Measurements from ENCODE around the gene PDCD11. TPM values are rescaled to one million over a fixed set of nuclear protein-coding genes. Genes with fewer than 3 reads are reported as not detected.

The PDCD11 gene
- total RNA-seq, 1 experiment from 2014 or later = 78.8 TPM

GRCh38 chr10:103396067-103396788 lies at the start of gene PDCD11, which contains the start of gene ATP5MK (continued):
- no peak for TF ChIP-seq SOX15 (CRISPR knock-in tag; IDR thresholded peaks at IDR 0.05)
- TF ChIP-seq SMAD4 (CRISPR knock-in tag; IDR thresholded peaks at IDR 0.05) = no peak
- TF ChIP-seq ZNF396 (CRISPR knock-in tag; IDR thresholded peaks at IDR 0.05; ENCODE audit: borderline replicate concordance) = no peak
- TF ChIP-seq RORB (CRISPR knock-in tag; IDR thresholded peaks at IDR 0.05) = no peak
- TF ChIP-seq MAX (CRISPR knock-in tag; IDR thresholded peaks at IDR 0.05) = peak; percentile 96
- no peak for TF ChIP-seq FOXJ3 (CRISPR knock-in tag; IDR thresholded peaks at IDR 0.05; ENCODE audit: borderline replicate concordance)
- TF ChIP-seq NR2C2 (CRISPR knock-in tag; IDR thresholded peaks at IDR 0.05) = no peak
- TF ChIP-seq ATF1 (CRISPR knock-in tag; IDR thresholded peaks at IDR 0.05) = 0 out of 2 replicates have a peak, but pooled peaks have one; percentile 26
- TF ChIP-seq GRHL2 (CRISPR knock-in tag; IDR thresholded peaks at IDR 0.05; ENCODE audit: insufficient replicate concordance, severe bottlenecking) = no peak
- TF ChIP-seq ZNF138 (CRISPR knock-in tag; conservative IDR thresholded peaks at IDR 0.05) = no peak
- TF ChIP-seq TEAD1 (CRISPR knock-in tag; IDR thresholded peaks at IDR 0.05) = peak; percentile 70; the same call in 1 of the 2 replicates
- no peak; the same call in 1 of the 2 replicates for TF ChIP-seq FOXP1 (CRISPR knock-in tag; IDR thresholded peaks at IDR 0.05; ENCODE audit: borderline replicate concordance)
- TF ChIP-seq NFYB (CRISPR knock-in tag; conservative IDR thresholded peaks at IDR 0.05; ENCODE audit: low read depth) = peak; percentile 87
- peak; percentile 85 for TF ChIP-seq GABPB1 (CRISPR knock-in tag; IDR thresholded peaks at IDR 0.05)
- no peak for TF ChIP-seq E2F5 (CRISPR knock-in tag; IDR thresholded peaks at IDR 0.05)
- TF ChIP-seq, protein P1, sequence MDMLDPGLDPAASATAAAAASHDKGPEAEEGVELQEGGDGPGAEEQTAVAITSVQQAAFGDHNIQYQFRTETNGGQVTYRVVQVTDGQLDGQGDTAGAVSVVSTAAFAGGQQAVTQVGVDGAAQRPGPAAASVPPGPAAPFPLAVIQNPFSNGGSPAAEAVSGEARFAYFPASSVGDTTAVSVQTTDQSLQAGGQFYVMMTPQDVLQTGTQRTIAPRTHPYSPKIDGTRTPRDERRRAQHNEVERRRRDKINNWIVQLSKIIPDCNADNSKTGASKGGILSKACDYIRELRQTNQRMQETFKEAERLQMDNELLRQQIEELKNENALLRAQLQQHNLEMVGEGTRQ (CRISPR knock-in tag; IDR thresholded peaks at IDR 0.05) = no peak
- TF ChIP-seq HMGXB4 (CRISPR knock-in tag; IDR thresholded peaks at IDR 0.05) = peak; percentile 52; the same call in 1 of the 2 replicates
- peak; percentile 85; the same call in 1 of the 2 replicates for TF ChIP-seq CREM (CRISPR knock-in tag; IDR thresholded peaks at IDR 0.05)
- TF ChIP-seq ETV6 (CRISPR knock-in tag; IDR thresholded peaks at IDR 0.05) = peak; percentile 60; the same call in 1 of the 2 replicates
- no peak for TF ChIP-seq NFE2L1 (CRISPR knock-in tag; IDR thresholded peaks at IDR 0.05)
- TF ChIP-seq MXD4 (CRISPR knock-in tag; IDR thresholded peaks at IDR 0.05; ENCODE audit: borderline replicate concordance) = no peak
- TF ChIP-seq JUN (CRISPR knock-in tag; IDR thresholded peaks at IDR 0.05) = no peak
- TF ChIP-seq, protein P2, sequence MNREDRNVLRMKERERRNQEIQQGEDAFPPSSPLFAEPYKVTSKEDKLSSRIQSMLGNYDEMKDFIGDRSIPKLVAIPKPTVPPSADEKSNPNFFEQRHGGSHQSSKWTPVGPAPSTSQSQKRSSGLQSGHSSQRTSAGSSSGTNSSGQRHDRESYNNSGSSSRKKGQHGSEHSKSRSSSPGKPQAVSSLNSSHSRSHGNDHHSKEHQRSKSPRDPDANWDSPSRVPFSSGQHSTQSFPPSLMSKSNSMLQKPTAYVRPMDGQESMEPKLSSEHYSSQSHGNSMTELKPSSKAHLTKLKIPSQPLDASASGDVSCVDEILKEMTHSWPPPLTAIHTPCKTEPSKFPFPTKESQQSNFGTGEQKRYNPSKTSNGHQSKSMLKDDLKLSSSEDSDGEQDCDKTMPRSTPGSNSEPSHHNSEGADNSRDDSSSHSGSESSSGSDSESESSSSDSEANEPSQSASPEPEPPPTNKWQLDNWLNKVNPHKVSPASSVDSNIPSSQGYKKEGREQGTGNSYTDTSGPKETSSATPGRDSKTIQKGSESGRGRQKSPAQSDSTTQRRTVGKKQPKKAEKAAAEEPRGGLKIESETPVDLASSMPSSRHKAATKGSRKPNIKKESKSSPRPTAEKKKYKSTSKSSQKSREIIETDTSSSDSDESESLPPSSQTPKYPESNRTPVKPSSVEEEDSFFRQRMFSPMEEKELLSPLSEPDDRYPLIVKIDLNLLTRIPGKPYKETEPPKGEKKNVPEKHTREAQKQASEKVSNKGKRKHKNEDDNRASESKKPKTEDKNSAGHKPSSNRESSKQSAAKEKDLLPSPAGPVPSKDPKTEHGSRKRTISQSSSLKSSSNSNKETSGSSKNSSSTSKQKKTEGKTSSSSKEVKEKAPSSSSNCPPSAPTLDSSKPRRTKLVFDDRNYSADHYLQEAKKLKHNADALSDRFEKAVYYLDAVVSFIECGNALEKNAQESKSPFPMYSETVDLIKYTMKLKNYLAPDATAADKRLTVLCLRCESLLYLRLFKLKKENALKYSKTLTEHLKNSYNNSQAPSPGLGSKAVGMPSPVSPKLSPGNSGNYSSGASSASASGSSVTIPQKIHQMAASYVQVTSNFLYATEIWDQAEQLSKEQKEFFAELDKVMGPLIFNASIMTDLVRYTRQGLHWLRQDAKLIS (CRISPR knock-in tag; IDR thresholded peaks at IDR 0.05; ENCODE audit: borderline replicate concordance) = no peak
- no peak for TF ChIP-seq ZBTB43 (CRISPR knock-in tag; IDR thresholded peaks at IDR 0.05)
- no peak for TF ChIP-seq ZNF232 (CRISPR knock-in tag; IDR thresholded peaks at IDR 0.05)
- peak; percentile 75; the same call in 1 of the 2 replicates for TF ChIP-seq ARID4B (CRISPR knock-in tag; IDR thresholded peaks at IDR 0.05; ENCODE audit: borderline replicate concordance)
- TF ChIP-seq EMX1 (CRISPR knock-in tag; IDR thresholded peaks at IDR 0.05) = no peak
